Measurements from ENCODE around the gene SLC2A9.

- TF ChIP-seq CTCF (IDR thresholded peaks at IDR 0.05; ENCODE audit: poor library complexity, severe bottlenecking) (no peak), EP300 (conservative IDR thresholded peaks at IDR 0.05; ENCODE audit: poor library complexity, severe bottlenecking) (no peak), EZH2 (IDR thresholded peaks at IDR 0.05; ENCODE audit: borderline replicate concordance, insufficient read depth, low read length, poor library complexity, severe bottlenecking) (no peak), REST (IDR thresholded peaks at IDR 0.05; ENCODE audit: borderline replicate concordance) (no peak)
These were observed 56.4 kb downstream of the SLC2A9 start for GRCh38 chr4:9964879-9965278.
